Endometrial microvascular endothelial cells (primary cell): ENCODE measurements around the gene IL36B. TPM values are rescaled to one million over a fixed set of nuclear protein-coding genes. Genes with fewer than 3 reads are reported as not detected.

ENCODE experiments used
- in situ Hi-C: cut with HindIII; loops from 2 replicates; pipeline ENCODE4 v1.10.0; 2017; ENCODE audit warnings: low sequenced_read_pairs, low pct_unique_long_range_greater_than_20kb; ENCODE audit errors: inconsistent ontology term
- total RNA-seq: library from RNA; depleted of rRNA; stranded (reverse); fragments of >200 nt; gene quantifications from one replicate; pipeline ENCODE4 v1.2.3, GENCODE V29; 2015; ENCODE audit errors: inconsistent ontology term

IL36B gene
- total RNA-seq, 1 donor from 2014 or later = not detected

GRCh38 chr2:113077921-113078320 is 25.3 kb upstream of the IL36B start:
- in situ Hi-C loops = no loop called here

GRCh38 chr2:113076954-113077669 is 24.4 kb upstream of the IL36B start:
- in situ Hi-C loops = no loop called here

- in situ Hi-C loops = no loop called here
Observed at GRCh38 chr2:113075600-113075999, 22.9 kb upstream of the IL36B start.

GRCh38 chr2:113075030-113075429 is 22.4 kb upstream of the IL36B start:
- in situ Hi-C loops = no loop called here

GRCh38 chr2:113073325-113073834 is 20.7 kb upstream of the IL36B start:
- in situ Hi-C loops = no loop called here

- in situ Hi-C loops = no loop called here
Observed at GRCh38 chr2:113072584-113072983, 19.9 kb upstream of the IL36B start.

- in situ Hi-C loops = no loop called here
Observed at GRCh38 chr2:113070606-113070975, 17.9 kb upstream of the IL36B start.

GRCh38 chr2:113069676-113070605 is 17.3 kb upstream of the IL36B start:
- in situ Hi-C loops = no loop called here

GRCh38 chr2:113068706-113069485 is 16.2 kb upstream of the IL36B start:
- in situ Hi-C loops = no loop called here

- in situ Hi-C loops = no loop called here
Observed at GRCh38 chr2:113068249-113068648, 15.6 kb upstream of the IL36B start.

GRCh38 chr2:113067681-113068080 is 15.0 kb upstream of the IL36B start, which contains the start of gene IL1F10:
IL1F10 (plus strand) TSS chr2:113067970; CDS start chr2:113072739, 4,769 bp downstream.
- in situ Hi-C loops = no loop called here

GRCh38 chr2:113064898-113065297 is 12.2 kb upstream of the IL36B start:
- in situ Hi-C loops = no loop called here

GRCh38 chr2:113064281-113064680 is 11.6 kb upstream of the IL36B start:
- in situ Hi-C loops = no loop called here

- in situ Hi-C loops = no loop called here
Observed at GRCh38 chr2:113061896-113062770, 9.5 kb upstream of the IL36B start.

GRCh38 chr2:113061241-113061640 is 8.6 kb upstream of the IL36B start:
- in situ Hi-C loops = no loop called here

GRCh38 chr2:113060796-113061195 is 8.1 kb upstream of the IL36B start:
- in situ Hi-C loops = no loop called here

- in situ Hi-C loops = no loop called here
Observed at GRCh38 chr2:113060396-113060795, 7.7 kb upstream of the IL36B start.
